A673 (cell line): Measurements from ENCODE around the gene ITPKB.

Source experiments
- EZH2 ChIP-seq: fragments of 200-600 bp; sonication (generic); IDR thresholded peaks from 2 replicates; pipeline ENCODE4 v1.6.1; 2017; ENCODE audit warnings: borderline replicate concordance, low read depth, mild to moderate bottlenecking, mixed read lengths, antibody characterized with exemption, low read length; ENCODE audit not compliant: poor library complexity, severe bottlenecking
- TF ChIP-seq, protein P1 (sequence below): fragments of 300-800, 200-600 bp; sonication (generic); conservative IDR thresholded peaks from 2 replicates; pipeline ENCODE4 v1.5.1; 2017; ENCODE audit warnings: low read depth, mild to moderate bottlenecking, antibody characterized with exemption, low read length, moderate library complexity, mixed read lengths

DNA sequence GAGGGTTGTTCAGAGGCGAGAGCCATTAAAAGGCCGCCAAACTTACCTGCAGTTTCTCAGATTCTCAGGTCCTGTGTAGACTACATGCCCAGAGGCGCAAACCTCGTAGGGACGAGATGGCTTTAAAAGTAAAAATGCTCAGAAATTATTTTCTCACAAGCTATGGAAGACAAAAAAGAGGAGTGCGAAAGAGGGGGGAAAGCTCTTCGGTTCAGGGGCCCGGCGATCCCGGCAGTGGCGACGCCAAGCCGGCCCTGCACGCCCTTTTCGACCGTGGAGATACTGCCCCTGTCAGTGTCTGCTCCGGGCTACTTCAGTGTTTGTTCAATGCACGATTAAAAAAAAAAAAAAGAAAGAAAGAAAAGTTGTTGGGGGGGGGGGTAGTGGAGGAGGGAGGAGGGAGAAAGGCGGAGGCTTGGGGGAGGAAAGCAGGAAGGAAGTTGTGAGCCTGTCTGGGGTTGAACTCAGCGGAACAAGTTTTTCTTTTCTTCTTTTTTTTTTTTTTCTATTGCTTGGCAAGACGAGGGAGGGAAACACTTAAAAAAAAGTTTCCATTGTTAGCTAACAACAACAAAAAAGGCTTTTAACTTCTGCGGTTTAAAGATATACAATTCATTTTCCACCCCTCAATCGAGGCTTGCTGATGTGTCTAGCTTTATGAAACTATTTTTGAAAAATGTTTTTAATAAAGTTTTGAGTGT, at the start of gene ITPKB:
- TF ChIP-seq, protein P1, sequence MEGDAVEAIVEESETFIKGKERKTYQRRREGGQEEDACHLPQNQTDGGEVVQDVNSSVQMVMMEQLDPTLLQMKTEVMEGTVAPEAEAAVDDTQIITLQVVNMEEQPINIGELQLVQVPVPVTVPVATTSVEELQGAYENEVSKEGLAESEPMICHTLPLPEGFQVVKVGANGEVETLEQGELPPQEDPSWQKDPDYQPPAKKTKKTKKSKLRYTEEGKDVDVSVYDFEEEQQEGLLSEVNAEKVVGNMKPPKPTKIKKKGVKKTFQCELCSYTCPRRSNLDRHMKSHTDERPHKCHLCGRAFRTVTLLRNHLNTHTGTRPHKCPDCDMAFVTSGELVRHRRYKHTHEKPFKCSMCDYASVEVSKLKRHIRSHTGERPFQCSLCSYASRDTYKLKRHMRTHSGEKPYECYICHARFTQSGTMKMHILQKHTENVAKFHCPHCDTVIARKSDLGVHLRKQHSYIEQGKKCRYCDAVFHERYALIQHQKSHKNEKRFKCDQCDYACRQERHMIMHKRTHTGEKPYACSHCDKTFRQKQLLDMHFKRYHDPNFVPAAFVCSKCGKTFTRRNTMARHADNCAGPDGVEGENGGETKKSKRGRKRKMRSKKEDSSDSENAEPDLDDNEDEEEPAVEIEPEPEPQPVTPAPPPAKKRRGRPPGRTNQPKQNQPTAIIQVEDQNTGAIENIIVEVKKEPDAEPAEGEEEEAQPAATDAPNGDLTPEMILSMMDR: no peak
- TF ChIP-seq EZH2: no peak
